GM19467 (cell line): ENCODE results near the gene SCFD2.
"Not testable (repeated sequence)": the region's sequence is repeated elsewhere in the genome, so short reads cannot be mapped to it uniquely, and the experiment has no call there.

Source experiments
- ATAC-seq: cut with Tn5 transposase; IDR thresholded peaks from one replicate; pipeline ENCODE4 v1.9.1; 2021; ENCODE audit warnings: mild to moderate bottlenecking, moderate library complexity; ENCODE audit not compliant: unreplicated experiment

The SCFD2 gene

GRCh38 chr4:53059871-53060270, 306.0 kb downstream of the SCFD2 start:
- no peak for ATAC-seq

GRCh38 chr4:53059256-53059655, 306.6 kb downstream of the SCFD2 start:
- ATAC-seq, result no peak

GRCh38 chr4:53057679-53058078, 308.2 kb downstream of the SCFD2 start:
- ATAC-seq, result no peak

- not testable (repeated sequence) for ATAC-seq
Measured at GRCh38 chr4:53057108-53057507, 308.8 kb downstream of the SCFD2 start.

GRCh38 chr4:53055716-53056403, 310.0 kb downstream of the SCFD2 start:
- ATAC-seq, result no peak

- no peak for ATAC-seq
Measured at GRCh38 chr4:53055274-53055673, 310.6 kb downstream of the SCFD2 start.

GRCh38 chr4:53050361-53050774, 315.5 kb downstream of the SCFD2 start:
- ATAC-seq, result no peak

- ATAC-seq, result no peak
Measured at GRCh38 chr4:53049528-53049927, 316.3 kb downstream of the SCFD2 start.

GRCh38 chr4:53044651-53044960, 321.3 kb downstream of the SCFD2 start:
- no peak for ATAC-seq

- ATAC-seq, result no peak
Measured at GRCh38 chr4:53043891-53044650, 321.8 kb downstream of the SCFD2 start.

- no peak for ATAC-seq
Measured at GRCh38 chr4:53043055-53043454, 322.8 kb downstream of the SCFD2 start.

- ATAC-seq, result no peak
Measured at GRCh38 chr4:53040851-53041250, 325.0 kb downstream of the SCFD2 start.

GRCh38 chr4:53040459-53040815, 325.4 kb downstream of the SCFD2 start:
- no peak for ATAC-seq

GRCh38 chr4:53039741-53040458, 326.0 kb downstream of the SCFD2 start:
- ATAC-seq, result no peak

GRCh38 chr4:53037892-53038291, 328.0 kb downstream of the SCFD2 start:
- no peak for ATAC-seq

- not testable (repeated sequence) for ATAC-seq
Measured at GRCh38 chr4:53032908-53033307, 333.0 kb downstream of the SCFD2 start.

GRCh38 chr4:53026233-53026632, 339.6 kb downstream of the SCFD2 start:
- no peak for ATAC-seq

- ATAC-seq, result no peak
Measured at GRCh38 chr4:53023677-53024299, 342.1 kb downstream of the SCFD2 start.

GRCh38 chr4:53022513-53023100, 343.3 kb downstream of the SCFD2 start:
- no peak for ATAC-seq

- no peak for ATAC-seq
Measured at GRCh38 chr4:53021754-53022512, 343.9 kb downstream of the SCFD2 start.
